GM12865 (cell line): ENCODE data around the gene SLC4A3.
"Not testable (repeated sequence)": the region's sequence is repeated elsewhere in the genome, so short reads cannot be mapped to it uniquely, and the experiment has no call there.

ENCODE experiments used
- DNase-seq: peaks from one replicate; pipeline ENCODE4 v3.0.0; 2010; ENCODE audit warnings: low read depth
- H3K4me3 ChIP-seq: 2 replicates; pipeline ENCODE4 v1.5.1; 2011; ENCODE audit warnings: mild to moderate bottlenecking, low read depth, low read length, control low read depth
- CTCF ChIP-seq: IDR thresholded peaks from 2 replicates; pipeline ENCODE4 v1.5.1; 2011; ENCODE audit warnings: low read length, control low read depth, low read depth, inconsistent platforms; ENCODE audit not compliant: insufficient read depth; ENCODE audit errors: missing control alignments

Gene SLC4A3

GRCh38 chr2:219648176-219648575 lies 20.7 kb downstream of the SLC4A3 start:
- no peak overlapping the region for H3K4me3 ChIP-seq
- no peak for DNase-seq
- TF ChIP-seq CTCF: no peak

- no peak for TF ChIP-seq CTCF
- DNase-seq: no peak
- no peak overlapping the region for H3K4me3 ChIP-seq
Measured at GRCh38 chr2:219648963-219649362, 21.5 kb downstream of the SLC4A3 start.

- no peak for DNase-seq
- no peak overlapping the region for H3K4me3 ChIP-seq
- TF ChIP-seq CTCF: no peak
Measured at GRCh38 chr2:219650426-219651248, 23.2 kb downstream of the SLC4A3 start.

GRCh38 chr2:219651656-219652055 lies 24.2 kb downstream of the SLC4A3 start:
- H3K4me3 ChIP-seq, DNase-seq: not testable (repeated sequence)

GRCh38 chr2:219656526-219656925 lies 29.1 kb downstream of the SLC4A3 start:
- no peak overlapping the region for H3K4me3 ChIP-seq
- DNase-seq: no peak
- TF ChIP-seq CTCF: no peak

GRCh38 chr2:219658196-219658846 lies 30.9 kb downstream of the SLC4A3 start:
- no peak for TF ChIP-seq CTCF
- H3K4me3 ChIP-seq: no peak overlapping the region
- DNase-seq: no peak

GRCh38 chr2:219658874-219659273 lies 31.4 kb downstream of the SLC4A3 start:
- no peak for TF ChIP-seq CTCF
- no peak overlapping the region for H3K4me3 ChIP-seq
- no peak for DNase-seq
